Neural progenitor cell (in vitro differentiated cells): Measurements from ENCODE around the gene HVCN1. TPM values are rescaled to one million over a fixed set of nuclear protein-coding genes. Genes with fewer than 3 reads are reported as not detected.

Source experiments
- DNase-seq: peaks from one replicate; pipeline ENCODE4 v3.0.0-alpha.2; 2016; ENCODE audit warnings: low spot score
- H2AFZ ChIP-seq: fragments of 200-600 bp; sonication (generic); replicated peaks from 2 replicates; pipeline ENCODE4 v1.6.1; 2016; ENCODE audit warnings: antibody characterized with exemption
- H3F3A ChIP-seq: fragments of 200-600 bp; sonication (generic); 2 replicates; pipeline ENCODE4 v1.6.1; 2016; ENCODE audit warnings: antibody characterized with exemption, low read depth
- H3K27ac ChIP-seq: fragments of 200-600 bp; sonication (generic); 2 replicates; pipeline ENCODE4 v1.5.1; 2016; ENCODE audit warnings: mild to moderate bottlenecking
- H3K27me3 ChIP-seq: fragments of 200-600 bp; sonication (generic); 2 replicates; pipeline ENCODE4 v1.6.1; 2016; ENCODE audit warnings: mild to moderate bottlenecking, moderate library complexity
- H3K36me3 ChIP-seq: fragments of 200-600 bp; sonication (generic); 2 replicates; pipeline ENCODE4 v1.5.1; 2016
- H3K4me1 ChIP-seq: fragments of 200-600 bp; sonication (generic); 2 replicates; pipeline ENCODE4 v1.6.1; 2016; ENCODE audit warnings: mixed run types
- H3K4me2 ChIP-seq: fragments of 200-600 bp; sonication (generic); 2 replicates; pipeline ENCODE4 v1.6.1; 2016
- H3K4me3 ChIP-seq: fragments of 200-600 bp; sonication (generic); 2 replicates; pipeline ENCODE4 v1.5.1; 2016
- H3K79me2 ChIP-seq: fragments of 200-600 bp; sonication (generic); 2 replicates; pipeline ENCODE4 v1.6.1; 2016; ENCODE audit warnings: low read depth
- H3K9ac ChIP-seq: fragments of 200-600 bp; sonication (generic); 2 replicates; pipeline ENCODE4 v1.6.1; 2016
- H3K9me3 ChIP-seq: fragments of 200-600 bp; sonication (generic); 2 replicates; pipeline ENCODE4 v1.5.1; 2016; ENCODE audit warnings: low read depth
- H4K20me1 ChIP-seq: fragments of 200-600 bp; sonication (generic); 2 replicates; pipeline ENCODE4 v1.6.1; 2016; ENCODE audit warnings: low read depth
- H3K27ac Mint-ChIP-seq: 3 replicates; pipeline ENCODE4 v1.8.0; 2021; ENCODE audit warnings: mixed read lengths
- H3K27me3 Mint-ChIP-seq: 2 replicates; pipeline ENCODE4 v1.8.0; 2022; ENCODE audit warnings: low read depth, mild to moderate bottlenecking, inconsistent platforms, moderate library complexity, mixed read lengths; ENCODE audit not compliant: insufficient read depth
- H3K36me3 Mint-ChIP-seq: 3 replicates; pipeline ENCODE4 v1.8.0; 2021; ENCODE audit warnings: mixed read lengths
- H3K4me1 Mint-ChIP-seq: 3 replicates; pipeline ENCODE4 v1.8.0; 2021; ENCODE audit warnings: mixed read lengths
- H3K4me3 Mint-ChIP-seq: 3 replicates; pipeline ENCODE4 v1.8.0; 2021; ENCODE audit warnings: mild to moderate bottlenecking, moderate library complexity, mixed read lengths
- H3K9me3 Mint-ChIP-seq: 3 replicates; pipeline ENCODE4 v1.8.0; 2020; ENCODE audit warnings: mixed read lengths
- EZH2 ChIP-seq: fragments of 200-600 bp; sonication (generic); IDR thresholded peaks from 2 replicates; pipeline ENCODE4 v1.6.1; 2017; ENCODE audit warnings: antibody characterized with exemption, mild to moderate bottlenecking, moderate library complexity
- EZH2phosphoT487 ChIP-seq: fragments of 200-600 bp; sonication (generic); IDR thresholded peaks from 2 replicates; pipeline ENCODE4 v1.6.1; 2017; ENCODE audit warnings: antibody characterized with exemption
- total RNA-seq: library from RNA; depleted of rRNA; stranded (reverse); fragments of >200 nt; gene quantifications from 2 replicates; pipeline ENCODE4 v1.2.3, GENCODE V29; 2015; ENCODE audit warnings: low replicate concordance
- TF ChIP-seq, protein P1 (sequence below): fragments of 200-600 bp; sonication (generic); IDR thresholded peaks from 2 replicates; pipeline ENCODE4 v1.5.1; 2017; ENCODE audit warnings: antibody characterized with exemption, mild to moderate bottlenecking

Gene HVCN1
- total RNA-seq, 1 donor from 2014 or later, result 16.4 TPM

DNA sequence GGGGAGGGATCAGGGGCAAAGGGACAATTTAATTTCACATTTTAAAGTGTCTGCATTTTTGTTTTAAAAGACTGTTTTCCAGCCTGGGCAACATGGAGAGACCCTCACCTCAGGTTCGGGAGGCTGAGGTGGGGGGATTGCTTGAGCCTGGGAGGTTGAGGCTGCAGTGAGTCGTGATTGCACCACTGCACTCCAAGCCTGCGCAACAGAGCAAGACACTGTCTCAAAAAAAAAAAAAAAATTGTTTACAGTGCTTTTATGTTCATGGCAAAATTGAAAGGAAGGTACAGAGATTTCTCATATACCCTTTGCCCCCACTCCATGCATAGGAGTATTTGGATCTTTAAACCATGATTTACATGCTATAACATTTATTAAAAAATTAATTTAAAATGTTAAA, 16.4 kb upstream of the HVCN1 start:
- no peak overlapping the region for H2AFZ ChIP-seq
- H3K9ac ChIP-seq, result no peak overlapping the region
- TF ChIP-seq EZH2 (no peak), EZH2phosphoT487 (no peak)
- TF ChIP-seq, protein P1, sequence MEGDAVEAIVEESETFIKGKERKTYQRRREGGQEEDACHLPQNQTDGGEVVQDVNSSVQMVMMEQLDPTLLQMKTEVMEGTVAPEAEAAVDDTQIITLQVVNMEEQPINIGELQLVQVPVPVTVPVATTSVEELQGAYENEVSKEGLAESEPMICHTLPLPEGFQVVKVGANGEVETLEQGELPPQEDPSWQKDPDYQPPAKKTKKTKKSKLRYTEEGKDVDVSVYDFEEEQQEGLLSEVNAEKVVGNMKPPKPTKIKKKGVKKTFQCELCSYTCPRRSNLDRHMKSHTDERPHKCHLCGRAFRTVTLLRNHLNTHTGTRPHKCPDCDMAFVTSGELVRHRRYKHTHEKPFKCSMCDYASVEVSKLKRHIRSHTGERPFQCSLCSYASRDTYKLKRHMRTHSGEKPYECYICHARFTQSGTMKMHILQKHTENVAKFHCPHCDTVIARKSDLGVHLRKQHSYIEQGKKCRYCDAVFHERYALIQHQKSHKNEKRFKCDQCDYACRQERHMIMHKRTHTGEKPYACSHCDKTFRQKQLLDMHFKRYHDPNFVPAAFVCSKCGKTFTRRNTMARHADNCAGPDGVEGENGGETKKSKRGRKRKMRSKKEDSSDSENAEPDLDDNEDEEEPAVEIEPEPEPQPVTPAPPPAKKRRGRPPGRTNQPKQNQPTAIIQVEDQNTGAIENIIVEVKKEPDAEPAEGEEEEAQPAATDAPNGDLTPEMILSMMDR, result no peak
- no peak for DNase-seq
- no peak overlapping the region for H3K4me3 ChIP-seq
- H3F3A ChIP-seq, result no peaks in the 10 kb centered on the region
- no peaks in the 10 kb centered on the region for H3K79me2 ChIP-seq
- H3K4me1 ChIP-seq, result no peaks in the 10 kb centered on the region
- Mint-ChIP-seq H3K9me3 (no peaks in the 10 kb centered on the region), H3K36me3 (no peaks in the 10 kb centered on the region), H3K4me3 (no peak overlapping the region), H3K4me1 (peaks cover 3% of the 10 kb centered on the region), H3K27me3 (peaks cover 2% of the 10 kb centered on the region), H3K27ac (no peak overlapping the region)
- H4K20me1 ChIP-seq, result no peaks in the 10 kb centered on the region
- no peaks in the 10 kb centered on the region for H3K27me3 ChIP-seq
- no peak overlapping the region for H3K27ac ChIP-seq
- no peaks in the 10 kb centered on the region for H3K9me3 ChIP-seq
- no peak overlapping the region for H3K4me2 ChIP-seq
- no peaks in the 10 kb centered on the region for H3K36me3 ChIP-seq

DNA sequence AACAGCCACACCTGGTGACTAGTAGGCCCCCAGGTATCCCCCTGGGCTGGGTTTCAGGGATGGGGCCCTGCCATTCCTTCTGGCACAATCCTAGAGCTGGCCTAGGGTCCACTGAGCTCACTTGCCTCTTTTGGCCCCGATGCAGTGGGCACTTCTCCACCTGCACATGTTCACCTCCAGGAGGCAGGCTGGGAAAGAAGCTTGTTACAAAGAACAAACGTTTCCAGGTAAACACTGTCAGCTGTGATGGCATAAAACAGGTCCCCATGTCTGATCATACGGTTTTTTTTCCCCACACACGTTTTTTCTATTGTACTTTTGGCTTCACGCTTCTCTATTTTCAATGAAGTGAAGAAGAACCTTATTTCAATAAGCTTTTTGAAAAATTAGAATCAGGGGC, 15.8 kb upstream of the HVCN1 start:
- TF ChIP-seq, protein P1, result peak; percentile 22
- no peak for TF ChIP-seq EZH2phosphoT487
- Histone ChIP-seq H3K9ac (no peak overlapping the region), H4K20me1 (no peaks in the 10 kb centered on the region), H3K9me3 (no peaks in the 10 kb centered on the region), H3F3A (no peaks in the 10 kb centered on the region), H3K79me2 (no peaks in the 10 kb centered on the region), H3K27ac (no peak overlapping the region), H3K36me3 (no peaks in the 10 kb centered on the region), H2AFZ (no peak overlapping the region), H3K4me2 (no peak overlapping the region), H3K4me3 (no peak overlapping the region), H3K4me1 (no peaks in the 10 kb centered on the region), H3K27me3 (no peaks in the 10 kb centered on the region)
- Mint-ChIP-seq H3K36me3 (no peaks in the 10 kb centered on the region), H3K4me1 (peaks cover 3% of the 10 kb centered on the region), H3K27ac (no peak overlapping the region), H3K27me3 (peaks cover 2% of the 10 kb centered on the region), H3K9me3 (no peaks in the 10 kb centered on the region), H3K4me3 (no peak overlapping the region)
- DNase-seq, result peak; percentile 18

DNA sequence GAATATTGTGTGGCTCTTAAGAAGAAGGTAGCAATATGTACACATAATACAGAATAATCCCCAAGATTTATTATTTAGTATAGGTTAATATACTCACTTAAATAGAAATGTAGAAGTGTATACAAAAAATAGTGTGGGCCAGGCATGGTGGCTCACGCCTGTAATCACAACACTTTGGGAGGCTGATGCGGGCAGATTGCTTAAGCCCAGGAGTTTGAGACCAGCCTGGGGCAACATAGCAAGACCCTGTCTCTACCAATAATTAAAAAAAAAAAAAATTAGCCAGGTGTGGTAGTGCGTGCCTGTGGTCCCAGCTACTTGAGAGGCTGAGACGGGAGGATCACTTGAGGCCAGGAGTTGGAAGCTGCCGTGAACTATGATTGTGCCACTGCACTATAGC, 15.3 kb upstream of the HVCN1 start:
- Mint-ChIP-seq H3K36me3 (no peaks in the 10 kb centered on the region), H3K4me3 (no peak overlapping the region)

More for the DNA sequence above, 15.3 kb upstream of the HVCN1 start:
- Mint-ChIP-seq H3K27me3 (peaks cover 5% of the 10 kb centered on the region), H3K4me1 (peaks cover 3% of the 10 kb centered on the region), H3K9me3 (no peaks in the 10 kb centered on the region), H3K27ac (no peak overlapping the region)
- H3K9me3 ChIP-seq, result no peaks in the 10 kb centered on the region
- TF ChIP-seq, protein P1, result no peak
- no peak for TF ChIP-seq EZH2
- TF ChIP-seq EZH2phosphoT487, result no peak
- H3K4me2 ChIP-seq, result no peak overlapping the region
- H3K27ac ChIP-seq, result no peak overlapping the region
- H4K20me1 ChIP-seq, result no peaks in the 10 kb centered on the region
- H3F3A ChIP-seq, result no peaks in the 10 kb centered on the region
- no peaks in the 10 kb centered on the region for H3K79me2 ChIP-seq
- H3K36me3 ChIP-seq, result no peaks in the 10 kb centered on the region
- H3K27me3 ChIP-seq, result no peaks in the 10 kb centered on the region
- H3K9ac ChIP-seq, result no peak overlapping the region
- DNase-seq, result no peak
- H3K4me3 ChIP-seq, result no peak overlapping the region
- no peaks in the 10 kb centered on the region for H3K4me1 ChIP-seq
- H2AFZ ChIP-seq, result no peak overlapping the region
